ENCODE data around the gene KIF3A.

Gene KIF3A

DNA sequence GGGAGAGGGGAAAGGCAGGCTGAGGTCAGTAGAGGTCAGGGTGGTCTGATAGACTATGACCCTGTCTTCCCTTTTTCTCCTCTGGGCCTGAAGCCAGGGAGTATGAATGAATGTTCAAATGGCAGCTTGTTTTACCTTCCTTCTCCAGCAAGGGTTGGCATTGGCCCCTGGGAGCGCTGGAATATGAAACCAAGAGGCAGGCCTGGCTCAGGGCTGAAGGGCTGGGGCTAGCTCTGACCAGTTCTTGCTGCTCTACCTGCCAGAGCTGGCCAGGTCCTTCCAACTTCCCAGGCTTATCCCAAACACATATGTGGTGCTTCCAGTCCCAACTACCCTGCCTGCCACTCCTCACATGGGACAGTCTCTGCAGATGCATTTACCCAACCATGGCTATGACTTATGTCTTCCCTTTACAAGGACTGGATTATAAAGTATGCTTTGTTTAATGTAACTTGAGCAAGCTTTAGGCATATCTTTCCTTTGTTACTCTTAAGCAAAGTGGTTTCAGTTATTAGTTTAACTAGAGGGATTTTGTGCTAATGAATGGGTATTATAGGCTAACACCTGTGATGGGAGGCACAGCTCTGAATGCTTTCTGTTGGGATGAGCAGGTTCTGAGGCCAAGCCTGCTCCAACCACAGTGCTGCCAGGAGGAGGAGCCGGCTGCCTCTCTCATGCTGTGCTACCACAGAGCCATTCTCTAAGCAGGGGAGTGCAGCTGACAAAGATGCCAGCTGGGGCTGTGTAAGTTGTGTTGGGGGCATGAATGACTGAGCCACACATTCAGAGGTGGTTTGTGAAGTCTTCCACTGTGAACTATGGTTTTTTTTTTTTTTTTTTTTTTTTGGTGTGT is 16.0 kb upstream of the KIF3A start:
- DNase-seq: peak; percentile 39

DNA sequence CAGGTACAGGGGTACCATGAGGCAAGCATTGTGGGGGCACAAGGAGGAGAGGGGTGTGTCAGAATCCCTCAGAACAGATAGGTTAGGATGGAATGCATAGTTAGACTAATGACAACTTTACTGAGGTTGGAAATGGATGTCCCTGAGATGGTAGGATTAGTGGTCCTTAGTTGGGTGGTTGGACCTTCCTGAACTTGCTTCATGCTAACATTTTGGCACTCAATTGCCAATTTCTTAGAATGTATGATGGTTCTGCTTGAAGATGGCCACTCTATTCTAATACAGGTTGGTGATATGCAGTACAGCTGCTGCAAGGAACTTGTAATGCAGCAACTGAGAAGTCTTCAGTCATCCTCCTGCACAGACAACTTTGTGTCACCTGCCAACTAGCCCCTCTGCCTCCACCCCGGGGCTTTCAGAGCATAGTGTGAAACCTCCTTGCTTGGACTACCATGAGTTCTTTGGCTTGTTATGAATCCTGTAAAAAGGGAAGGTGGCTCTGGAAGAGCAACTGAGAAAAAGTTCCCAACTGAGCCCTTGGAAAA is 15.3 kb upstream of the KIF3A start:
- no peak for DNase-seq

- no peak for DNase-seq
Measured at GRCh38 chr5:132751971-132752580, 14.7 kb upstream of the KIF3A start.

DNA sequence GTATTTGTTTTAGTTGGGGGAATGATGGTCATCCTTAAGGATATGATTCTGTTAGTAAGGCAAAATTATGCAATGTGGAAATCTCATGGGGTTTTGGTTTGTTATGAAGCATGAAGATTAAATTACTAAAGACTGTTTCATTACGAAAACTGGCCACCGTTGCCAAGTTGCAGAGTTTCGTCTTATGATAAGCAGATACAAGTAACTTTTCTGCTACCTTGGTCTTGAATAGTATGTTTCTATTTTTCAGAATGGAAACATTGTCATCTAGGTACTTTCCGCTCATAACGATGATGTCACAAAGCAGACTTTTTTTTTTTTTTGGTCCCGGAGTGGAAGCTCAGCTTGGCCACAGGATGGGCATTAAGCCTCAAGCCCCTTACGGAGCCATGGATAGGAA is 14.1 kb upstream of the KIF3A start:
- no peak for DNase-seq

DNA sequence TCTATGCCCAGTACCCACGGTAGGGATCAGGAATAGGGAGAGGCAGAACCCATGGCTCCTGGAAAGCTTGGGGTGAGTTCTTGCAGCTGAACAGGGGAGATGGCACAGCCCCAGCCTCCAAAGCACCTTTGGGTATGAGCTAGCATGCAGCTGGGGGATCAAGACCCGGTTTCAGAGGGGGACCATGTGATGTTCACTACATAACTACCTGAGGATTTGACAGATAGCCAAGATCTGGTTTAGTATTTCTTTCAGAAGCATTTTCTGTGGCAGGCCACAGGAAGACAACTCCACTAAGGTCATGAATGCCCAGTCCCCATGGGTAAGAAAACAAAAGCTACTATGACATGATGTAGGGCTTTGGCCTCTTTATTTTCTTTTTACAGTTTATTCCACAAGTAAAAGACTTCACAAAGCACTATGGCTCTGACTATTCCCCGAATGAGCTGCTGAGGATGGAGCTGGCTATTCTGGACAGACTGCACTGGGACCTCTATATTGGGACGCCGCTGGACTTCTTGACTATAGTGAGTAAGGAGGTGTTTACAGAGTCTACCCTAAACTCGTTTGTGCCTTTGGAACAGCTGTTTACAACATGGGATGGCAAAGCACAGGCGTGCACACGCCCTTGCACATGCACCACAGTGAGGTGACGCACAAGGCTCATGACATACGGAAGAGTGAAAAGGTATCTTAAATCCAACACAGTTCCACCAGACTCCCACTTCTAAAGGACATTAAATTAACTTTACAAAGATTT is 13.3 kb upstream of the KIF3A start:
- no peak for DNase-seq

DNA sequence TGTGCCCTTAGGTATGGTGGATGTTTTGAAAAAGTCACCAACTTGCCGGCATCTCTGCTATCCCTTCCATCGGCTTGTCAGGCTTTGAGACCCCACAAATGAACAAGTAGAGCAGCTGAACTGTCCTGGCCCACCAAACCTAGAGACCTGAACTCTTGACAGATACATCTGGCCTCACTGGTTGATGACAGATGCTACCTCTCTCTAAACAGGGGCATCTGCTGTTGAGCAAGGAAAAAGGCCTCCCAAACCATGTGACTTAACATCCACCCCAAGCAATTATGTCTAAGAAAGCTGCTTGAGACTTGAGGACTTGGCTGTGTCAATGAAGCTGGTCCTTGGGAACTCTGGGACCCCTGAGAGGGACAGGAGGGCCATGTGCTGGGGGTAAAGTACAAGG is 12.2 kb upstream of the KIF3A start:
- DNase-seq: no peak

- DNase-seq: no peak
Measured at GRCh38 chr5:132748522-132749000, 11.2 kb upstream of the KIF3A start.

- no peak for DNase-seq
Measured at GRCh38 chr5:132747616-132748440, 10.5 kb upstream of the KIF3A start.

- peak; percentile 59 for DNase-seq
Measured at GRCh38 chr5:132746954-132747615, 9.7 kb upstream of the KIF3A start, which contains the start of gene CCNI2. TSS of gene CCNI2 (plus strand) at chr5:132747426. CDS start at chr5:132747496, 70 bp downstream.

DNA sequence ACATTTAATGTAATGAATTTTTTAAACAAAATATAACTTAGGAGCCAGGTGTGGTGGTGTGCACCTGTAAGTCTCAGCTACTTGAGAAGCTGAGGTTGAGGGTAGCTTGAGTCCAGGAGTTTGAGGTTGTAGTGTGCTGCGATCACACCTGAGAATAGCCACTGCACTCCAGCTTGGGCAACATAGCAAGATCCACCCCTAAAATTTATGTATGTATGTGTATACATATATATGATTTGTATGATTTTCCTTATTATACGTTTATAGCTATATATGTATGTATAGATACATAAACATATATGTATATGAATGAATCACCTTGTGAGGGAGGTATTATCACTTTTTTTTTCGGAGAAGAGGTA is 9.2 kb upstream of the KIF3A start:
- no peak for DNase-seq

GRCh38 chr5:132744659-132745058 is 7.3 kb upstream of the KIF3A start:
- DNase-seq: no peak

DNA sequence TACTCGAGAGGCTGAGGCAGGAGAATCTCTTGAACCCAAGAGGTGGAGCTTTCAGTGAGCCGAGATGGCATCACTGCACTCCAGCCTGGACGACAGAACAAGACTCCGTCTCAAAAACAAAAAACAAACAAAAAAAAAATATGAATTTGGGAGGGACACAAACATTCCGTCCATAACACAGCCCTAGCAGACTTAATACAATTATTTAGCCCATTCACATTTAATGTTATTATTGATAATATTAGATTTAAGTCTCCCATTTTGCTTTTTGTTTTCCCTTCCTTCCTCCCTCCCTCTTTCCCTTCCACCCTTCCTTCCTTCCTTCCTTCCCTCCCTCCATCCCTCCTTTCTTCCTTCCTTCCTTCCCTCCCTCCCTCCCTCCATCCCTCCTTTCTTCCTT is 5.3 kb upstream of the KIF3A start:
- no peak for DNase-seq

DNA sequence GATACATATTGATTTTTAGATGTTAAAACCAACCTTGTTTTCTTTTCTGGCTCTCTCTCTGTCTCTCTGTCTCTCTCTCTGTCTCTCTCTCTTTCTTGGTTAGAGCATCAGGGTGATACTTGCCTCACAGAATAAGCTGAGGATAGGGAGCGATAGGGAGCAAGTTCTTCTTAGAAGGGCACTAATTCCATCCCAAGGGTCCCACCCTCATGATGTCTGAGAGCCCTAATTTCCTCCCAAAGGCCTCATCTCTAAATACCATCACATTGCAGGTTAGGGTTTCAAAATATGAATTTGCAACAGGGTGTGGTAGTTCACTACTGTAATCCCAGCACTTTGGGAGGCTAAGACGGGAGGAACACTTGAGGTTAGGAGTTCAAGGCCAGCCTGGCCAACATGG is 4.8 kb upstream of the KIF3A start:
- no peak for DNase-seq

- no peak for DNase-seq
Measured at GRCh38 chr5:132739232-132739631, 1.9 kb upstream of the KIF3A start.

- DNase-seq: no peak
Measured at GRCh38 chr5:132737982-132738681, 786 bp upstream of the KIF3A start.

- no peak for DNase-seq
Measured at GRCh38 chr5:132734687-132735086, 2.7 kb downstream of the KIF3A start.

DNA sequence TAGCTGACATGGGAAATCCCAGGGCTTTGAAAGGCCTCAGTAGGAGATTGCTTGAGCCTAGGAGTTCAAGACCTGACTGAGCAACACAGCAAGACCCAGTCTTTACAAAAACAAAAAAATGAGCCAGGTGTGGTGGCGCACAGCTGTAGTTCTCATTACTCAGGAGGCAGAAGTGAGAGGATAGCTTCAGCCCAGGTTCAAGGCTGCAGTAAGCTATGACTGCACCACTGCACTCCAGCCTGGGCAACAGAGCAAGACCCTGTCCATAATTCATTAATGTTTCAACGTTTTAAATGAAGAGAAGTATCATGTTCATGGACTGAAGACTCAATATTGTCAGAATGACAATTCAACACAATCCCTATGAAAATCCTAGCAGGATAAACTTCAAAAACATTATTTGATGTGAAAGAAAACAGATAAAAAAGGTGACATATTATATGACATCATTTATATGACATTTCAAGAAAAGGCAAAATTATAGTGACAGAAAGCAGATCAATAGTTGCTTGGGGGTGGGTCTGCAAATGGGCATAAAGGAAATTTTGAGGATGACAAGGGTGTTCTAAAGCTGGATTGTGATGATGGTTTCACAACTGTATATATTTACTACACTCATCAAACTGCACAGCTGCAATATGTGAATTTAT is 3.7 kb downstream of the KIF3A start:
- DNase-seq: no peak

DNA sequence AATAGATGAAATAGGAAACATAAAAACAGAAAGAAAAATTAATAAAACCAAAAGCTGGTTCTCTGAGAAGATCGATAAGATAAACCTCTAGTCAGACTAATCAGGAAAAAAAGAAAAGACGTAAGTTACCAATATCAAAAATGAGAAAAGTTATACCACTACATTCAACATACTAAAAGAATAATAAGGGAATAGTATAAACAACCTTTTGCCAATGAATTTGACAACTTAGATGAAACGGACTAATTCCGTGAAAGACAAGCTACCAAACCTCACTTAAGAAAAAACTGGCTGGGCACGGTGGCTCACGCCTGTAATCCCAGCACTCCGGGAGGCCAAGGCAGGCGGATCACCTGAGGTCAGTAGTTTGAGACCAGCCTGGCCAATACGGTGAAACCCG is 7.5 kb downstream of the KIF3A start:
- no peak for DNase-seq

DNA sequence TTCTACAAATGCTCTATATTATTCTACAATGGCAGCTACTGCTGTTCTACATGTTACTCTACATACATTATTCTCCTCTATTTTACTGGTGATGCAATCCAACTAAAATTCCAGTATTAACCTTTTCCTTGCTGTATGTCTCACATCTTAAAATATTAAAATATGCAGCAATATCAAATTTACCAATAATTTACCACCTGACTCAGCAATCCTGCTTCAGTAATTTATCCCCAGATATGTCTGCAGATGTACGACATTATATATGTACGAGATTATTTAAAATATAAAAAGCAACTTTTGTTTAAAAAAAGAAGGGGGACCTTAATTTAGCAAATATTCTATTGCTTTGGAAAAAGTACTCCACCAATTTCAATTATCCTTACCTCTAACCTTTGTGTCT is 11.6 kb downstream of the KIF3A start:
- no peak for DNase-seq

GRCh38 chr5:132718544-132719312 is 18.6 kb downstream of the KIF3A start:
- DNase-seq: no peak
